K562 (cell line): ENCODE results near the gene FAM168B. TPM values are rescaled to one million over a fixed set of nuclear protein-coding genes. Genes with fewer than 3 reads are reported as not detected.

Experiments used
- ATAC-seq: fragments of 200-7000 bp; cut with Tn5 transposase; 3 replicates; pipeline ENCODE4 v1.9.1; 2020; ENCODE audit warnings: moderate library complexity
- BruUV-seq: library from RNA; stranded (reverse); fragments of 400-500 nt; replicated peaks from 2 replicates; lab custom pipeline; 2021; lab: Mats Ljungman, UMichigan
- CTCF ChIA-PET: fragments of 300-600 bp; formaldehyde crosslinking; extraction: SDS; loops from one replicate; lab custom pipeline; 2021; ENCODE audit warnings: low intra/inter-chr PET ratio; lab: Yijun Ruan, JAX
- POLR2A ChIA-PET: fragments of 300-600, 350-650 bp; sonication (Branson Sonifier 250); formaldehyde crosslinking; extraction: SDS; loops from one replicate; lab custom pipeline; 2021; ENCODE audit warnings: antibody characterized with exemption, inconsistent platforms; lab: Yijun Ruan, JAX
- DNase-seq, 4 experiments: peaks; one replicate each; pipeline versions ENCODE4 v3.0.0 to v3.0.0-alpha.2; 2011 to 2018; ENCODE audit warnings: low spot score in 3 of 4, mixed read lengths in 3 of 4; ENCODE audit errors: extremely low read depth in 1 of 4
- FAIRE-seq: peaks from 2 replicates; lab custom pipeline; 2011; peaks lifted over from hg19 to GRCh38; lab: Jason Lieb, UNC
- H2AFZ ChIP-seq: 2 replicates; pipeline ENCODE4 v1.6.0; 2011; ENCODE audit warnings: low read depth, low read length, control low read depth, inconsistent platforms
- H3K27ac ChIP-seq: fragments of 200-600 bp; 3 replicates; pipeline ENCODE4 v1.8.0; 2011; ENCODE audit warnings: low read depth, mild to moderate bottlenecking, control low read depth, inconsistent platforms, low read length, moderate library complexity, mixed read lengths; ENCODE audit errors: extremely low read depth
- H3K27me3 ChIP-seq, 2 experiments: fragments of 300-600 bp in 1 of 2; 2 replicates in 1 of 2; 3 replicates in 1 of 2; pipeline versions ENCODE4 v1.6.0 to v1.8.0; 2011; ENCODE audit warnings: inconsistent platforms in 2 of 2, low read length in 2 of 2, mild to moderate bottlenecking in 1 of 2, mixed read lengths in 1 of 2, moderate library complexity in 1 of 2; ENCODE audit not compliant: control insufficient read depth in 2 of 2, insufficient read depth in 2 of 2
- H3K36me3 ChIP-seq: fragments of 300-600 bp; 3 replicates; pipeline ENCODE4 v1.8.0; 2011; ENCODE audit warnings: mild to moderate bottlenecking, low read length, inconsistent platforms; ENCODE audit not compliant: control insufficient read depth, insufficient read depth
- H3K4me1 ChIP-seq, 2 experiments: fragments of 200-600 bp in 1 of 2; replicated peaks in 1 of 2; 2 replicates in 1 of 2; 3 replicates in 1 of 2; pipeline versions ENCODE4 v1.5.1 to v1.8.0; 2011; ENCODE audit warnings: inconsistent platforms in 2 of 2, low read length in 2 of 2, mild to moderate bottlenecking in 1 of 2, mixed read lengths in 1 of 2, moderate library complexity in 1 of 2; ENCODE audit not compliant: control insufficient read depth in 2 of 2, insufficient read depth in 2 of 2
- H3K4me2 ChIP-seq: 2 replicates; pipeline ENCODE4 v1.6.1; 2011; ENCODE audit warnings: low read length, control low read depth, inconsistent platforms, mixed read lengths; ENCODE audit not compliant: insufficient read depth
- H3K4me3 ChIP-seq: fragments of 200-600 bp; sonication (generic), shearing (Covaris generic); 2 replicates; pipeline ENCODE4 v1.5.1; 2016; ENCODE audit warnings: control low read depth, inconsistent platforms
- H3K79me2 ChIP-seq: fragments of 200-600 bp; 3 replicates; pipeline ENCODE4 v1.8.0; 2011; ENCODE audit warnings: low read length, inconsistent platforms; ENCODE audit not compliant: control insufficient read depth, insufficient read depth
- H3K9ac ChIP-seq, 2 experiments: 2 replicates each; pipeline versions ENCODE4 v1.6.0 to v1.6.1; 2011; ENCODE audit warnings: low read depth in 2 of 2, low read length in 2 of 2, control low read depth in 1 of 2, inconsistent platforms in 1 of 2, mild to moderate bottlenecking in 1 of 2, mixed read lengths in 1 of 2; ENCODE audit not compliant: insufficient read depth in 1 of 2
- H3K9me1 ChIP-seq: one replicate; pipeline ENCODE4 v1.6.0; 2011; ENCODE audit warnings: inconsistent platforms, mild to moderate bottlenecking, low read length, moderate library complexity; ENCODE audit not compliant: control insufficient read depth, insufficient read depth
- H3K9me3 ChIP-seq: replicated peaks from 2 replicates; pipeline ENCODE4 v1.5.1; 2011; ENCODE audit warnings: low read depth, low read length, inconsistent platforms; ENCODE audit not compliant: control insufficient read depth, insufficient read depth
- H4K20me1 ChIP-seq: replicated peaks from 2 replicates; pipeline ENCODE4 v1.6.1; 2011; ENCODE audit warnings: low read length, inconsistent platforms, mixed read lengths; ENCODE audit not compliant: control insufficient read depth, insufficient read depth
- CBFB ChIP-seq: sonication (generic); formaldehyde crosslinking; IDR thresholded peaks from 2 replicates; pipeline ENCODE4 v1.4.0; 2020; ENCODE audit warnings: mild to moderate bottlenecking, missing genetic modification reagents
- EGR1 ChIP-seq: fragments of 450-650 bp; conservative IDR thresholded peaks from 2 replicates; pipeline ENCODE4 v1.6.1; 2017; ENCODE audit warnings: mild to moderate bottlenecking
- FOSL1 ChIP-seq: fragments of 200-800 bp; sonication (Bioruptor generic); conservative IDR thresholded peaks from 2 replicates; pipeline ENCODE4 v1.6.1; 2016; ENCODE audit warnings: missing genetic modification characterization, missing compliant biosample characterization
- HOXB6 ChIP-seq: fragments of 250-450 bp; sonication (Bioruptor Pico); IDR thresholded peaks from 2 replicates; pipeline ENCODE4 v1.5.1; 2022; ENCODE audit warnings: mild to moderate bottlenecking, borderline replicate concordance
- OTX1 ChIP-seq: fragments of 450-650 bp; formaldehyde crosslinking; IDR thresholded peaks from 2 replicates; pipeline ENCODE4 v1.4.0; 2022; ENCODE audit warnings: mild to moderate bottlenecking
- SP2 ChIP-seq: IDR thresholded peaks from 2 replicates; pipeline ENCODE4 v1.6.1; 2011; ENCODE audit warnings: mild to moderate bottlenecking, low read depth, low read length, moderate library complexity; ENCODE audit not compliant: poor library complexity, severe bottlenecking; ENCODE audit errors: extremely low read depth
- TAF15 ChIP-seq: fragments of 200-400 bp; formaldehyde crosslinking; IDR thresholded peaks from 2 replicates; pipeline ENCODE4 v1.6.1; 2017; ENCODE audit warnings: mild to moderate bottlenecking, low read depth, low read length, moderate library complexity
- ZFP30 ChIP-seq: fragments of 250-450 bp; sonication (Bioruptor Pico); IDR thresholded peaks from 2 replicates; pipeline ENCODE4 v1.8.0; 2022; ENCODE audit warnings: moderate library complexity, mild to moderate bottlenecking, inconsistent platforms, borderline replicate concordance
- ZNF311 ChIP-seq: fragments of 250-450 bp; sonication (Bioruptor Pico); IDR thresholded peaks from 2 replicates; pipeline ENCODE4 v1.4.0; 2020; ENCODE audit warnings: mild to moderate bottlenecking, moderate library complexity
- WGBS: fragments of 100-300 bp; shearing (Covaris generic); methylation state at CpG from one replicate; pipeline ENCODE4 v1.1.6; 2016; ENCODE audit warnings: low coverage, mixed read lengths; ENCODE audit not compliant: insufficient coverage; ENCODE audit errors: missing lambda C conversion rate; 5-methylcytosine and 5-hydroxymethylcytosine counted together
- in situ Hi-C: fragments of 300-500 bp; cut with MboI; formaldehyde crosslinking; loops from 4 replicates; pipeline ENCODE4 v1.15.0; 2018; ENCODE audit warnings: inconsistent platforms, mixed read lengths
- intact Hi-C: fragments of 100-400 bp; cut with micrococcal nuclease; formaldehyde crosslinking; loops from 2 replicates; pipeline ENCODE4 v1.14.2; 2022
- polyA plus RNA-seq, 8 experiments: library from polyadenylated mRNA; depleted of rRNA in 4 of 8; stranded (reverse) in 5 of 8; unstranded in 3 of 8; fragments of >200 nt; fragmentation: Nextera tagmentation in 2 of 8; fragmentation: Illumina TruSeq in 1 of 8; extraction: Ambion mirVana in 2 of 8; extraction: Trizol in 1 of 8; gene quantifications; 2 replicates each; pipeline versions ENCODE4 v1.2.1 to v1.2.3, GENCODE V29; 2011 to 2014; ENCODE audit warnings: inconsistent platforms in 1 of 8, missing spikeins in 1 of 8
- total RNA-seq, 7 experiments: library from RNA; depleted of rRNA in 6 of 7; stranded (reverse); fragments of >200 nt in 6 of 7; fragmentation: Illumina TruSeq in 2 of 7; extraction: Trizol in 2 of 7; gene quantifications; 2 replicates each; pipeline versions ENCODE4 v1.2.1 to v1.2.3, GENCODE V29; 2011 to 2021; ENCODE audit warnings: low replicate concordance in 1 of 7
- TF ChIP-seq, protein P1 (sequence below): sonication (generic); IDR thresholded peaks from 2 replicates; pipeline ENCODE4 v1.6.1; 2016
- TF ChIP-seq, protein P2 (sequence below): fragments of 250-450 bp; sonication (Bioruptor Pico); IDR thresholded peaks from 2 replicates; pipeline ENCODE4 v1.5.0; 2020; ENCODE audit warnings: mild to moderate bottlenecking, borderline replicate concordance
- TF ChIP-seq, protein P3 (sequence below): fragments of 200-800 bp; sonication (Bioruptor generic); IDR thresholded peaks from 2 replicates; pipeline ENCODE4 v1.6.1; 2017; ENCODE audit warnings: missing genetic modification characterization, missing compliant biosample characterization
- TF ChIP-seq, protein P4 (sequence below): fragments of 450-650 bp; IDR thresholded peaks from 2 replicates; pipeline ENCODE4 v1.6.1; 2016; ENCODE audit warnings: antibody characterized with exemption

FAM168B gene
- total and polyA plus RNA-seq, 9 of the 15 experiments (the other 6 are each of a cell fraction or from before 2014, with no cell fraction given), result 3.3 to 76.0 (median 46.1) TPM

DNA sequence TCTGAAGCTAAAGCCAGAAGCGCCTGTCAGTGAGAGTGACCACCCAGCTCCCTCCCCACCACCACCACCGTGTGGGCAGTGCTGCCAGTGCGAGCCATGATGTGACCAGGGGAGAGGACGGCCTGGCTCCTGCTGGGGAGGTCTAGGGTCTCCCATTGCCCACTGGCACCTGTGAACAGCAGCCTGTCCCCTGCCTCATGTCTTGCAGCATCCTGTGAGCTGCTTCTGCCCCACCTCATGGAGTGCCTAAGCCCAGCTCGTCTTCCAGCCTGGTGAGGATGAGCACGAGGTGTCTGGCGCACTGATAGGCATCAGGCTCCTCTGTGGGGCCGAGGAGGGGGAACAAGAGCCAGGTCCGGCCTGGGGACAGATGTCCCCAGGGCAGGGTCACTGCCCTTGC, 61.4 kb downstream of the FAM168B start:
- peaks cover 0 to 1% of the 10 kb centered on the region in 2 experiments; a peak in 2 of 5 replicates for H3K4me1 ChIP-seq
- ATAC-seq, result no peak
- no peaks in the 10 kb centered on the region for H3K9me3 ChIP-seq
- no peak overlapping the region for H2AFZ ChIP-seq
- no TSS peak for BruUV-seq
- TF ChIP-seq EGR1 (no peak), CBFB (CRISPR knock-in tag) (no peak), FOSL1 (tag) (no peak), ZNF311 (CRISPR knock-in tag) (no peak), ZFP30 (CRISPR knock-in tag) (no peak), SP2 (no peak), HOXB6 (CRISPR knock-in tag) (no peak), TAF15 (no peak), OTX1 (CRISPR knock-in tag) (no peak)
- TF ChIP-seq, protein P1, sequence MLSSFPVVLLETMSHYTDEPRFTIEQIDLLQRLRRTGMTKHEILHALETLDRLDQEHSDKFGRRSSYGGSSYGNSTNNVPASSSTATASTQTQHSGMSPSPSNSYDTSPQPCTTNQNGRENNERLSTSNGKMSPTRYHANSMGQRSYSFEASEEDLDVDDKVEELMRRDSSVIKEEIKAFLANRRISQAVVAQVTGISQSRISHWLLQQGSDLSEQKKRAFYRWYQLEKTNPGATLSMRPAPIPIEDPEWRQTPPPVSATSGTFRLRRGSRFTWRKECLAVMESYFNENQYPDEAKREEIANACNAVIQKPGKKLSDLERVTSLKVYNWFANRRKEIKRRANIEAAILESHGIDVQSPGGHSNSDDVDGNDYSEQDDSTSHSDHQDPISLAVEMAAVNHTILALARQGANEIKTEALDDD, result no peak
- TF ChIP-seq, protein P2, sequence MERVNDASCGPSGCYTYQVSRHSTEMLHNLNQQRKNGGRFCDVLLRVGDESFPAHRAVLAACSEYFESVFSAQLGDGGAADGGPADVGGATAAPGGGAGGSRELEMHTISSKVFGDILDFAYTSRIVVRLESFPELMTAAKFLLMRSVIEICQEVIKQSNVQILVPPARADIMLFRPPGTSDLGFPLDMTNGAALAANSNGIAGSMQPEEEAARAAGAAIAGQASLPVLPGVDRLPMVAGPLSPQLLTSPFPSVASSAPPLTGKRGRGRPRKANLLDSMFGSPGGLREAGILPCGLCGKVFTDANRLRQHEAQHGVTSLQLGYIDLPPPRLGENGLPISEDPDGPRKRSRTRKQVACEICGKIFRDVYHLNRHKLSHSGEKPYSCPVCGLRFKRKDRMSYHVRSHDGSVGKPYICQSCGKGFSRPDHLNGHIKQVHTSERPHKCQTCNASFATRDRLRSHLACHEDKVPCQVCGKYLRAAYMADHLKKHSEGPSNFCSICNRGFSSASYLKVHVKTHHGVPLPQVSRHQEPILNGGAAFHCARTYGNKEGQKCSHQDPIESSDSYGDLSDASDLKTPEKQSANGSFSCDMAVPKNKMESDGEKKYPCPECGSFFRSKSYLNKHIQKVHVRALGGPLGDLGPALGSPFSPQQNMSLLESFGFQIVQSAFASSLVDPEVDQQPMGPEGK (CRISPR knock-in tag), result no peak
- TF ChIP-seq, protein P3, sequence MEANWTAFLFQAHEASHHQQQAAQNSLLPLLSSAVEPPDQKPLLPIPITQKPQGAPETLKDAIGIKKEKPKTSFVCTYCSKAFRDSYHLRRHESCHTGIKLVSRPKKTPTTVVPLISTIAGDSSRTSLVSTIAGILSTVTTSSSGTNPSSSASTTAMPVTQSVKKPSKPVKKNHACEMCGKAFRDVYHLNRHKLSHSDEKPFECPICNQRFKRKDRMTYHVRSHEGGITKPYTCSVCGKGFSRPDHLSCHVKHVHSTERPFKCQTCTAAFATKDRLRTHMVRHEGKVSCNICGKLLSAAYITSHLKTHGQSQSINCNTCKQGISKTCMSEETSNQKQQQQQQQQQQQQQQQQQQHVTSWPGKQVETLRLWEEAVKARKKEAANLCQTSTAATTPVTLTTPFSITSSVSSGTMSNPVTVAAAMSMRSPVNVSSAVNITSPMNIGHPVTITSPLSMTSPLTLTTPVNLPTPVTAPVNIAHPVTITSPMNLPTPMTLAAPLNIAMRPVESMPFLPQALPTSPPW (CRISPR knock-in tag), result no peak
- TF ChIP-seq, protein P4, sequence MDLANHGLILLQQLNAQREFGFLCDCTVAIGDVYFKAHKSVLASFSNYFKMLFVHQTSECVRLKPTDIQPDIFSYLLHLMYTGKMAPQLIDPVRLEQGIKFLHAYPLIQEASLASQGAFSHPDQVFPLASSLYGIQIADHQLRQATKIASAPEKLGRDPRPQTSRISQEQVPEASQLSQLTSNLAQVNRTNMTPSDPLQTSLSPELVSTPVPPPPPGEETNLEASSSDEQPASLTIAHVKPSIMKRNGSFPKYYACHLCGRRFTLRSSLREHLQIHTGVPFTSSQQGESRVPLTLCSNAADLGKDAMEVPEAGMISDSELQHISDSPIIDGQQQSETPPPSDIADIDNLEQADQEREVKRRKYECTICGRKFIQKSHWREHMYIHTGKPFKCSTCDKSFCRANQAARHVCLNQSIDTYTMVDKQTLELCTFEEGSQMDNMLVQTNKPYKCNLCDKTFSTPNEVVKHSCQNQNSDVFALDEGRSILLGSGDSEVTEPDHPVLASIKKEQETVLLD, result no peak
- DNase-seq, result no peak
- intact Hi-C loops (loop anchor here (10.0 kb wide), 1 partner anchor 1437 kb away; no protein-coding TSS in a partner anchor), in situ Hi-C loops (no loop called here)
- no peak overlapping the region for H3K4me3 ChIP-seq
- H3K4me2 ChIP-seq, result no peak overlapping the region
- peaks cover 8% of the 10 kb centered on the region; the same call in 1 of the 2 replicates for H4K20me1 ChIP-seq
- no peaks in the 10 kb centered on the region for H3K36me3 ChIP-seq
- no peaks in the 10 kb centered on the region for H3K79me2 ChIP-seq
- no peaks in the 10 kb centered on the region for H3K9me1 ChIP-seq
- ChIA-PET CTCF (no interaction called here), POLR2A (interaction anchor here (0.6 to 0.7 kb wide), 2 partner anchors 73 to 304 kb away, joined by 3 to 4 read pairs; partner anchors contain the start of gene PLEKHB2)
- H3K9ac ChIP-seq, result no peak overlapping the region
- 0% methylated on average over 9 of the region's 9 CpGs for WGBS
- H3K27ac ChIP-seq, result no peak overlapping the region
- peaks cover 3 to 49% of the 10 kb centered on the region in 2 experiments; a peak in 4 of 5 replicates for H3K27me3 ChIP-seq
- no peak for FAIRE-seq
